ENCODE data around the gene PIP4K2A. TPM values are rescaled to one million over a fixed set of nuclear protein-coding genes. Genes with fewer than 3 reads are reported as not detected.

PIP4K2A gene
- total and polyA plus RNA-seq, 2 of the 13 experiments (the other 11 are each of a cell fraction or from before 2014, with no cell fraction given) = 9.1 to 22.6 TPM

DNA sequence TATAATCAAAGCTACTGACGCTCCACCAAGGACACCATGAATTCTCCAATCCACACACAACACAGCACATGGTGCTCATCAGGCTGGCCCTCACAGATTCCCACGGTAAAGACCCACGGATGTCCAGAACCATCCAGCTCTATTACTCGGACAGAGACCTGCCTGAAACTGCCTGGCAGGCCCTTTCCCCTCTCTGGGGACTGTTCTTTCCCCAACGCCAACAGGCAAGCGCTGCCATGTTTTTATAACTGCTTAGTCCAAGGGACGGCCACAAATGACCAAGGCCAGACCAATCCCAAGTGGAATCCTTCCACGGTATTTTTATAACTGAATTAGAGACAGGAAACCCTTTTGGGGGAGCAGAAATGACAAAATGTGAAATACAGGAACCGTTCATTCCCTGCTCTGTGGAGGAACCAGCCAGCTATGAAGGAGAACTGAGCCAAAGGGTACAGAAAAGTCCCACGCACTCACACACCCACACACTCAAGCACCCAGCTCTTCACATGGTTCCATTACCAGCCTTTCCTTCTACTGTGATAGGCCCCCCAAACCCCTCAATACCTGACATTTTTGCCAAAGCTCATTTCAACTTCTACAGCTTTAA is 4.1 kb downstream of the PIP4K2A start (continued):
- TF ChIP-seq, protein P1, sequence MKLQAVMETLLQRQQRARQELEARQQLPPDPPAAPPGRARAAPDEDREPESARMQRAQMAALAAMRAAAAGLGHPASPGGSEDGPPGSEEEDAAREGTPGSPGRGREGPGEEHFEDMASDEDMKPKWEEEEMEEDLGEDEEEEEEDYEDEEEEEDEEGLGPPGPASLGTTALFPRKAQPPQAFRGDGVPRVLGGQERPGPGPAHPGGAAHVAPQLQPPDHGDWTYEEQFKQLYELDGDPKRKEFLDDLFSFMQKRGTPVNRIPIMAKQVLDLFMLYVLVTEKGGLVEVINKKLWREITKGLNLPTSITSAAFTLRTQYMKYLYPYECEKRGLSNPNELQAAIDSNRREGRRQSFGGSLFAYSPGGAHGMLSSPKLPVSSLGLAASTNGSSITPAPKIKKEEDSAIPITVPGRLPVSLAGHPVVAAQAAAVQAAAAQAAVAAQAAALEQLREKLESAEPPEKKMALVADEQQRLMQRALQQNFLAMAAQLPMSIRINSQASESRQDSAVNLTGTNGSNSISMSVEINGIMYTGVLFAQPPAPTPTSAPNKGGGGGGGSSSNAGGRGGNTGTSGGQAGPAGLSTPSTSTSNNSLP (IDR thresholded peaks at IDR 0.05; ENCODE audit: low read depth, low read length) = no peak
- no peak for TF ChIP-seq ZSCAN12 (CRISPR knock-in tag; IDR thresholded peaks at IDR 0.05)
- TF ChIP-seq, protein P2, sequence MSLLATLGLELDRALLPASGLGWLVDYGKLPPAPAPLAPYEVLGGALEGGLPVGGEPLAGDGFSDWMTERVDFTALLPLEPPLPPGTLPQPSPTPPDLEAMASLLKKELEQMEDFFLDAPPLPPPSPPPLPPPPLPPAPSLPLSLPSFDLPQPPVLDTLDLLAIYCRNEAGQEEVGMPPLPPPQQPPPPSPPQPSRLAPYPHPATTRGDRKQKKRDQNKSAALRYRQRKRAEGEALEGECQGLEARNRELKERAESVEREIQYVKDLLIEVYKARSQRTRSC (CRISPR knock-in tag; IDR thresholded peaks at IDR 0.05; ENCODE audit: low read depth) = no peak
- TF ChIP-seq, protein P3, sequence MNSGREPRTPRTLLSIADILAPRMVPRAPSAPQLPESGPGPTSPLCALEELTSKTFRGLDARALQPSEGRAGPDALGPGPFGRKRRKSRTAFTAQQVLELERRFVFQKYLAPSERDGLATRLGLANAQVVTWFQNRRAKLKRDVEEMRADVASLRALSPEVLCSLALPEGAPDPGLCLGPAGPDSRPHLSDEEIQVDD (CRISPR knock-in tag; IDR thresholded peaks at IDR 0.05; ENCODE audit: borderline replicate concordance) = no peak

DNA sequence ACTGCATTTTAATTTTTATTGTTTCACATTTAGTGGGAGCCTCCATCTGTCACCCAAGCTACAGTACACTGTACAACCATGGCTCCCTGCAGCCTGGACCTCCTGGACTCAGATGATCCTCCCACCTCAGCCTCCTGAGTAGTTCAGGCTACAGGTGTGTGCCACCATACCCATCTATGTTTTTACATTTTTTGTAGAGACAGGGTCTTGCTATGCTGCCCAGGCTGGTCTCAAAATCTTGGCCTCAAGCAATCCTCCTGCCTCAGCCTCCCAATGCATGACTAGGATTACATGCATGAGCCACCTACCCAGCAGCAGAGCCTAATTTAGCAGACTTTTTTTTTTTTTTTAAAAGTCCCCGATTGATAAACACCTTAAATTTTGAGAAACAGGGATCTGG is 5.6 kb downstream of the PIP4K2A start:
- DNase-seq (ENCODE audit: low spot score) = no peak
- CTCF ChIA-PET (ENCODE audit: low intra/inter-chr PET ratio, low total read pairs) = no interaction called here
- Histone ChIP-seq H3K9me3 (ENCODE audit: low read length) (no peaks in the 10 kb centered on the region), H4K20me1 (ENCODE audit: insufficient read depth, low read length) (peaks cover under 1% of the 10 kb centered on the region; the same call in 1 of the 2 replicates), H3K9ac (ENCODE audit: insufficient read depth, low read depth, low read length) (no peak overlapping the region), H3K27ac (ENCODE audit: extremely low read length, insufficient read depth, low read length) (no peak overlapping the region), H3K36me3 (replicated peaks in 1 of 2; ENCODE audit: control insufficient read depth in 1 of 2, insufficient read depth in 2 of 2, low read length in 2 of 2) (no peaks in the 10 kb centered on the region), H3K4me3 (replicated peaks in 1 of 3; ENCODE audit: insufficient read depth in 1 of 3, low read depth in 2 of 3, low read length in 3 of 3) (no peak overlapping the region), H3K27me3 (ENCODE audit: control insufficient read depth in 1 of 2, insufficient read depth in 2 of 2, low read length in 2 of 2) (no peaks in the 10 kb centered on the region; a peak in 1 of 5 replicates), H3K79me2 (ENCODE audit: insufficient read depth, low read length) (peaks cover 87% of the 10 kb centered on the region), H3K4me2 (ENCODE audit: low read depth, low read length) (no peak overlapping the region), H3K4me1 (ENCODE audit: insufficient read depth, low read length) (peaks cover 43% of the 10 kb centered on the region), H2AFZ (ENCODE audit: low read length) (no peak overlapping the region)
- ATAC-seq = no peak
- in situ Hi-C loops (cut with HindIII; ENCODE audit: extremely low pct_ligation_motif_present, low pct_unique_long_range_greater_than_20kb) (loop anchor here (25.0 kb wide), 1 partner anchor 396 kb away; the partner anchor contains the start of genes BMI1 and COMMD3), intact Hi-C loops (cut with micrococcal nuclease; ENCODE audit: unreplicated experiment) (no loop called here)
- no peak for TF ChIP-seq ZNF747 (CRISPR knock-in tag; IDR thresholded peaks at IDR 0.05; ENCODE audit: borderline replicate concordance)
- 0 out of 2 replicates have a peak, but pooled peaks have one; percentile 11 for TF ChIP-seq ZNF121 (CRISPR knock-in tag; IDR thresholded peaks at IDR 0.05)
- BruUV-seq (replicated peaks) = no TSS peak
- FAIRE-seq = no peak
- WGBS (ENCODE audit: low lambda C conversion rate) = 96% methylated on average over 1 of the region's 1 CpG
- POLR2A ChIA-PET = no interaction called here
